PFSK-1 (cell line): ENCODE results near the gene HLCS.

Experiments used
- FOXP2 ChIP-seq: optimal IDR thresholded peaks from 2 replicates; pipeline ENCODE3; 2011; ENCODE audit warnings: borderline replicate concordance, control low read depth, inconsistent platforms; ENCODE audit not compliant: insufficient read depth; ENCODE audit errors: extremely low read length, extremely low read depth
- POLR2AphosphoS5 ChIP-seq: IDR thresholded peaks from 2 replicates; pipeline ENCODE4 v1.6.1; 2012; ENCODE audit warnings: low read depth, mild to moderate bottlenecking, control low read depth, low read length, moderate library complexity
- SIN3A ChIP-seq: IDR thresholded peaks from 2 replicates; pipeline ENCODE4 v1.6.1; 2012; ENCODE audit warnings: mild to moderate bottlenecking, low read length, moderate library complexity, borderline replicate concordance; ENCODE audit not compliant: insufficient read depth
- TAF1 ChIP-seq: IDR thresholded peaks from 2 replicates; pipeline ENCODE4 v1.6.1; 2012; ENCODE audit warnings: low read length, control low read depth, borderline replicate concordance; ENCODE audit not compliant: insufficient read depth
- TF ChIP-seq, protein P1 (sequence below), 2 experiments: IDR thresholded peaks; 2 replicates each; pipeline versions ENCODE4 v1.6.1 to v1.8.0; 2011 to 2012; ENCODE audit warnings: low read depth in 2 of 2, low read length in 2 of 2, control low read depth in 1 of 2, inconsistent platforms in 1 of 2, mild to moderate bottlenecking in 1 of 2, moderate library complexity in 1 of 2; ENCODE audit not compliant: insufficient read depth in 1 of 2

The HLCS gene

DNA sequence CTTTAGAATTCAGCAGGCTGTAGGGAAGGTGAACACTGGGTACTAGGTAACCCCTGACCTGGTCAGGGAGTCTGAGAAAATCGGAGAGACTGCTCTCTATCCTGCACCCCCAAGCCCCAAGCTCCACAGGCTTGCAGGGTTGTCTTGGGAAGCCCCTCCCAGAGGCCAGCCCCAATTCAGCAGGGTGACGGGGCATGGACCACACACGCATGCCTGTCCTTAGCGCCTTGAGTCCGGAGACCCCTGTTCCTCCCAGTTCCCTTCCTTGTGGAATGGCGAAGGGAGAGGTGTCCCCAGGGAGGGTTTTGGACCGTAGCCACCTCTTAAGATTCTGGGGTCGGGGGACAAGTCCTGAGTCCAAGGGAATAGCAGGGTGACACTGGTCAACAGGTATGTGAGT lies 116.1 kb downstream of the HLCS start:
- TF ChIP-seq TAF1 = no peak
- TF ChIP-seq, protein P1, sequence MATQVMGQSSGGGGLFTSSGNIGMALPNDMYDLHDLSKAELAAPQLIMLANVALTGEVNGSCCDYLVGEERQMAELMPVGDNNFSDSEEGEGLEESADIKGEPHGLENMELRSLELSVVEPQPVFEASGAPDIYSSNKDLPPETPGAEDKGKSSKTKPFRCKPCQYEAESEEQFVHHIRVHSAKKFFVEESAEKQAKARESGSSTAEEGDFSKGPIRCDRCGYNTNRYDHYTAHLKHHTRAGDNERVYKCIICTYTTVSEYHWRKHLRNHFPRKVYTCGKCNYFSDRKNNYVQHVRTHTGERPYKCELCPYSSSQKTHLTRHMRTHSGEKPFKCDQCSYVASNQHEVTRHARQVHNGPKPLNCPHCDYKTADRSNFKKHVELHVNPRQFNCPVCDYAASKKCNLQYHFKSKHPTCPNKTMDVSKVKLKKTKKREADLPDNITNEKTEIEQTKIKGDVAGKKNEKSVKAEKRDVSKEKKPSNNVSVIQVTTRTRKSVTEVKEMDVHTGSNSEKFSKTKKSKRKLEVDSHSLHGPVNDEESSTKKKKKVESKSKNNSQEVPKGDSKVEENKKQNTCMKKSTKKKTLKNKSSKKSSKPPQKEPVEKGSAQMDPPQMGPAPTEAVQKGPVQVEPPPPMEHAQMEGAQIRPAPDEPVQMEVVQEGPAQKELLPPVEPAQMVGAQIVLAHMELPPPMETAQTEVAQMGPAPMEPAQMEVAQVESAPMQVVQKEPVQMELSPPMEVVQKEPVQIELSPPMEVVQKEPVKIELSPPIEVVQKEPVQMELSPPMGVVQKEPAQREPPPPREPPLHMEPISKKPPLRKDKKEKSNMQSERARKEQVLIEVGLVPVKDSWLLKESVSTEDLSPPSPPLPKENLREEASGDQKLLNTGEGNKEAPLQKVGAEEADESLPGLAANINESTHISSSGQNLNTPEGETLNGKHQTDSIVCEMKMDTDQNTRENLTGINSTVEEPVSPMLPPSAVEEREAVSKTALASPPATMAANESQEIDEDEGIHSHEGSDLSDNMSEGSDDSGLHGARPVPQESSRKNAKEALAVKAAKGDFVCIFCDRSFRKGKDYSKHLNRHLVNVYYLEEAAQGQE (IDR thresholded peaks at IDR 0.05; ENCODE audit: insufficient read depth in 1 of 2, low read depth in 2 of 2, low read length in 2 of 2) = no peak

- TF ChIP-seq FOXP2 (no peak), TAF1 (no peak), SIN3A (no peak), POLR2AphosphoS5 (no peak)
- TF ChIP-seq, protein P1 (IDR thresholded peaks at IDR 0.05; ENCODE audit: insufficient read depth in 1 of 2, low read depth in 2 of 2, low read length in 2 of 2) = no peak
Measured at GRCh38 chr21:36849461-36850105, 116.9 kb downstream of the HLCS start.

GRCh38 chr21:36848730-36849274 lies 117.7 kb downstream of the HLCS start:
- no peak for TF ChIP-seq TAF1
- TF ChIP-seq FOXP2 = no peak
- TF ChIP-seq, protein P1 (IDR thresholded peaks at IDR 0.05; ENCODE audit: insufficient read depth in 1 of 2, low read depth in 2 of 2, low read length in 2 of 2) = no peak
- TF ChIP-seq SIN3A = no peak
- no peak for TF ChIP-seq POLR2AphosphoS5

DNA sequence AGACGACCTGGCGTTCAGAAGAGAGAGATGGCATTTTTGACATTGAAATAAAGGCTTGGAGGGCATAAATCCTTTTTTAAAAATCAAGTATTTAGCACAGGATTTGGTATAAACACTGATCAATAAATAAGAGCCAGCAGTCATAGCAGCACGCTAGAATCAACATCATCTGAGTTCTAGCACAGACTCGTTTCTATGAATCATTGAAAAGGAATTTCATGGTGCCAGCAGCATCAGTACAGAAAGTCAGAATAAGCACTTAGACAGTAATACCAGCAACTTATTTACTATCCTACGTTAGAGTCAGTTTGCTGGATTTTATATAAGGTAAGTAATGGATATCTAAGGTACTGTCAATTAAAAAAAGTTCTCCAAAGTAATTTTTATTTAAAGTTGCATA lies 119.3 kb downstream of the HLCS start:
- TF ChIP-seq TAF1 (no peak), SIN3A (no peak), FOXP2 (no peak), POLR2AphosphoS5 (no peak)
- TF ChIP-seq, protein P1 (IDR thresholded peaks at IDR 0.05; ENCODE audit: insufficient read depth in 1 of 2, low read depth in 2 of 2, low read length in 2 of 2) = no peak
